PC-9 (cell line): ENCODE data around the gene TXNDC16. TPM values are rescaled to one million over a fixed set of nuclear protein-coding genes. Genes with fewer than 3 reads are reported as not detected.
"Not testable (repeated sequence)": the region's sequence is repeated elsewhere in the genome, so short reads cannot be mapped to it uniquely, and the experiment has no call there.

ENCODE experiments used
- BruUV-seq: library from RNA; stranded (reverse); fragments of 400-500 nt; replicated peaks from 2 replicates; lab custom pipeline; 2021; lab: Mats Ljungman, UMichigan
- CTCF ChIA-PET: fragments of 300-600 bp; sonication (Branson Sonifier 250); formaldehyde crosslinking; loops from one replicate; lab custom pipeline; 2022; ENCODE audit warnings: antibody characterized with exemption; lab: Charles Lee
- POLR2A ChIA-PET: fragments of 300-600 bp; sonication (Branson Sonifier 250); formaldehyde crosslinking; loops from one replicate; lab custom pipeline; 2022; ENCODE audit warnings: antibody characterized with exemption; ENCODE audit not compliant: unreplicated experiment; lab: Charles Lee
- DNase-seq, 2 experiments: peaks; one replicate each; pipeline versions ENCODE4 v3.0.0 to v3.0.0-alpha.2; 2015 to 2022; ENCODE audit warnings: mixed read lengths in 1 of 2
- H2AFZ ChIP-seq: fragments of 200-600 bp; sonication (generic); 2 replicates; pipeline ENCODE4 v1.8.1; 2017; ENCODE audit warnings: antibody characterized with exemption
- H3F3A ChIP-seq: fragments of 200-600 bp; sonication (generic); 2 replicates; pipeline ENCODE4 v1.8.1; 2017; ENCODE audit warnings: antibody characterized with exemption, mild to moderate bottlenecking, low read depth; ENCODE audit not compliant: insufficient read depth
- H3K27ac ChIP-seq: fragments of 200-600 bp; sonication (generic); 2 replicates; pipeline ENCODE4 v1.6.1; 2016; ENCODE audit warnings: mixed run types
- H3K27me3 ChIP-seq: fragments of 200-600 bp; sonication (generic); 2 replicates; pipeline ENCODE4 v1.6.1; 2016; ENCODE audit warnings: low read depth, mixed run types; ENCODE audit not compliant: insufficient read depth
- H3K36me3 ChIP-seq: fragments of 200-600 bp; sonication (generic); 2 replicates; pipeline ENCODE4 v1.6.1; 2016; ENCODE audit warnings: low read depth, mixed run types
- H3K4me1 ChIP-seq: fragments of 200-600 bp; sonication (generic); replicated peaks from 2 replicates; pipeline ENCODE4 v1.6.1; 2016; ENCODE audit warnings: mixed run types; ENCODE audit not compliant: insufficient read depth
- H3K4me2 ChIP-seq: fragments of 200-600 bp; sonication (generic); 2 replicates; pipeline ENCODE4 v1.6.1; 2017; ENCODE audit warnings: mixed run types
- H3K4me3 ChIP-seq: fragments of 200-600 bp; sonication (generic); 2 replicates; pipeline ENCODE4 v1.6.1; 2016; ENCODE audit warnings: mixed run types
- H3K79me2 ChIP-seq: fragments of 200-600 bp; sonication (generic); 2 replicates; pipeline ENCODE4 v1.6.1; 2017; ENCODE audit warnings: low read depth, mixed run types
- H3K9me2 ChIP-seq: fragments of 200-600 bp; sonication (generic); 2 replicates; pipeline ENCODE4 v1.8.1; 2017; ENCODE audit warnings: mild to moderate bottlenecking; ENCODE audit not compliant: insufficient read depth
- H3K9me3 ChIP-seq: fragments of 200-600 bp; sonication (generic); 2 replicates; pipeline ENCODE4 v1.8.1; 2016; ENCODE audit warnings: low read depth; ENCODE audit not compliant: insufficient read depth
- H4K20me1 ChIP-seq: fragments of 200-600 bp; sonication (generic); 2 replicates; pipeline ENCODE4 v1.8.1; 2017; ENCODE audit not compliant: insufficient read depth
- EZH2 ChIP-seq: fragments of 200-600 bp; sonication (generic); IDR thresholded peaks from 2 replicates; pipeline ENCODE4 v1.8.0; 2017; ENCODE audit warnings: antibody characterized with exemption, low read depth
- intact Hi-C: fragments of 100-400 bp; cut with micrococcal nuclease; formaldehyde crosslinking; loops from one replicate; pipeline ENCODE4 v1.10.0; 2022; ENCODE audit not compliant: unreplicated experiment
- total RNA-seq: library from RNA; stranded (reverse); gene quantifications from 2 replicates; pipeline ENCODE4 v1.2.3, GENCODE V29; 2021
- TF ChIP-seq, protein P1 (sequence below): fragments of 200-600 bp; sonication (generic); conservative IDR thresholded peaks from 2 replicates; pipeline ENCODE4 v1.6.1; 2017; ENCODE audit warnings: mixed run types, antibody characterized with exemption, mild to moderate bottlenecking, moderate library complexity

Gene TXNDC16
- total RNA-seq, 1 experiment from 2014 or later, result 5.7 TPM

DNA sequence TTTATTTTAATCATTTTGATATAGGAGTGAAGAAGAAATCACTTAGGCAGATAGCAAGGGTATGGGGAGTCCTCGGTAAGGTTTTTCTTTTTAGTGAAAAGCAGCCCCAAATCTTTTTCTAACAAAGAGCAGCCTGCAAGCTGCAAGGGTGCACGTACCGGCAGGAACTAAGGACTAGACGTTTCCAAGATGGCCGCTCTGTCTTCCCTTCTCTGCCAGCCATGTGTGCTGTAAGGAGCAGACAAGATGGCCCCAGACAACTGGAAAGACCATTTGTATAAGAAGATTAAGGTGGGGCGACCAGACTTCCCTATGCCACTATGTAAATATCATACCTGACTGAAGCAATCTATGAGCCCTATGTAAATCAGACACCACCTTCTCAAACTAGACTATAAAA is 79.6 kb downstream of the TXNDC16 start:
- no peaks in the 10 kb centered on the region for H3K36me3 ChIP-seq
- no peaks in the 10 kb centered on the region for H3K9me2 ChIP-seq
- no peak overlapping the region for H2AFZ ChIP-seq
- TF ChIP-seq, protein P1, sequence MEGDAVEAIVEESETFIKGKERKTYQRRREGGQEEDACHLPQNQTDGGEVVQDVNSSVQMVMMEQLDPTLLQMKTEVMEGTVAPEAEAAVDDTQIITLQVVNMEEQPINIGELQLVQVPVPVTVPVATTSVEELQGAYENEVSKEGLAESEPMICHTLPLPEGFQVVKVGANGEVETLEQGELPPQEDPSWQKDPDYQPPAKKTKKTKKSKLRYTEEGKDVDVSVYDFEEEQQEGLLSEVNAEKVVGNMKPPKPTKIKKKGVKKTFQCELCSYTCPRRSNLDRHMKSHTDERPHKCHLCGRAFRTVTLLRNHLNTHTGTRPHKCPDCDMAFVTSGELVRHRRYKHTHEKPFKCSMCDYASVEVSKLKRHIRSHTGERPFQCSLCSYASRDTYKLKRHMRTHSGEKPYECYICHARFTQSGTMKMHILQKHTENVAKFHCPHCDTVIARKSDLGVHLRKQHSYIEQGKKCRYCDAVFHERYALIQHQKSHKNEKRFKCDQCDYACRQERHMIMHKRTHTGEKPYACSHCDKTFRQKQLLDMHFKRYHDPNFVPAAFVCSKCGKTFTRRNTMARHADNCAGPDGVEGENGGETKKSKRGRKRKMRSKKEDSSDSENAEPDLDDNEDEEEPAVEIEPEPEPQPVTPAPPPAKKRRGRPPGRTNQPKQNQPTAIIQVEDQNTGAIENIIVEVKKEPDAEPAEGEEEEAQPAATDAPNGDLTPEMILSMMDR, result no peak
- no peak for TF ChIP-seq EZH2
- H3K27ac ChIP-seq, result no peak overlapping the region
- ChIA-PET POLR2A (no interaction called here), CTCF (interaction anchor here (0.7 kb wide), 1 partner anchor 102 kb away, joined by 8 read pairs; no protein-coding TSS in a partner anchor)
- no peaks in the 10 kb centered on the region for H3K9me3 ChIP-seq
- H3K79me2 ChIP-seq, result no peaks in the 10 kb centered on the region
- no peaks in the 10 kb centered on the region for H3F3A ChIP-seq
- H3K4me2 ChIP-seq, result no peak overlapping the region
- DNase-seq, result no peak
- H3K4me1 ChIP-seq, result no peaks in the 10 kb centered on the region
- H3K27me3 ChIP-seq, result no peaks in the 10 kb centered on the region
- intact Hi-C loops, result loop anchor here (1.0 to 10.0 kb wide), 3 partner anchors 173 to 475 kb away; no protein-coding TSS in a partner anchor
- BruUV-seq, result no TSS peak
- no peak overlapping the region for H3K4me3 ChIP-seq
- H4K20me1 ChIP-seq, result no peaks in the 10 kb centered on the region

DNA sequence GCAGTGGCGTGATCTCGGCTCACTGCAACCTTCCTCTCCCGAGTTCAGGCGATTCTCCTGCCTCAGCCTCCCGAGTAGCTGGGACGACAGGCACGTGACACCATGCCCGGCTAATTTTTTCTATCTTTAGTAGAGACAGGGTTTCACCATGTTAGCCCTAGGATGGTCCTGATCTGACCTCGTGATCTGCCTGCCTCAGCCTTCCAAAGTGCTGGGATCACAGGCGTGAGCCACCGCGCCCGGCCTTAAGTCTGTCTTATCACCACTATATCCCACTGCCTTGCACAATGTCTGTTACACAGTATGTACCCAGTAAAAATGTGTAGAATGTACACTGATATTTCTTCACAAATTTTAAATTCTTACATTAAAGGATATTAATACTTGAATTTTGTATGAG is 80.1 kb downstream of the TXNDC16 start:
- H3K79me2 ChIP-seq, H3K9me3 ChIP-seq, H3K9me2 ChIP-seq, H3K27ac ChIP-seq, H2AFZ ChIP-seq, POLR2A ChIA-PET, H3K27me3 ChIP-seq, H3K36me3 ChIP-seq, BruUV-seq, H3K4me1 ChIP-seq, H3K4me3 ChIP-seq, H3K4me2 ChIP-seq, H4K20me1 ChIP-seq, H3F3A ChIP-seq, DNase-seq: not testable (repeated sequence)
- CTCF ChIA-PET, result interaction anchor here (0.7 kb wide), 1 partner anchor 102 kb away, joined by 8 read pairs; no protein-coding TSS in a partner anchor
- intact Hi-C loops, result loop anchor here (5.0 to 10.0 kb wide), 2 partner anchors 337 to 475 kb away; no protein-coding TSS in a partner anchor

DNA sequence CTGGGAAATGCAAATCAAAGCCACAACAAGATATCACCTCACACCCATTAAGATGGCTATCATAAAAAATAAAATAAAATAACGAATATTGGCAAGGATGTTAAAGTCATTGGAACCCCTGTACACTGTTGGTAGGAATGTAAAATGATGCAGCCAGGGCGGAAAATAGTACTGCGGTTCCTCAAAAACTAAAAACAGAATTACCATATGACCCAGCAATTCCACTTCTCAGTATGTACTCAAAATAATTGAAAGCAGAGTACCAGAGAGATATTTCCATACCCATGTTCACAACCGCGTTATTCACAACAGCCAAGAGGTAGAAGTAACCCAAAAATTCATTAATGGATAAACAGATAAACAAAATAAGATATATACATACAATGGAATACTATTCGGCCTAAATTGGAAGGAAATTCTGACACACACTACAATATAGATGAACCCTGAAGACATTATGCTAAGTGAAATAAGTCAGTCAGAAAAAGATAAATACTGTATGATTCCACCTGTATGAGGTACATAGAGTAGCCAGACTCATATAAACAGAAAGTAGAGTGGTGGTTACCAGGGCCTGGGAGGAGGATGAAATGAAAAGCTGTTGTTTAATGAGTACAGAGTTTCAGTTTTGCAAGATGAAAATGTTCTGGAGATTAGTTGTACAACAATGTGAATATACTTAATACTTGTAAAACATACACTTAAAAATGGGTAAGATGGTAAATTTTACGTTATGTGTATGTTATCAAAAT is 84.6 kb downstream of the TXNDC16 start:
- Histone ChIP-seq H2AFZ (no peak overlapping the region), H3K9me2 (no peaks in the 10 kb centered on the region), H3F3A (no peaks in the 10 kb centered on the region), H3K27ac (no peak overlapping the region), H3K4me3 (no peak overlapping the region), H3K36me3 (no peaks in the 10 kb centered on the region), H4K20me1 (no peaks in the 10 kb centered on the region), H3K9me3 (peaks cover 5% of the 10 kb centered on the region), H3K4me1 (no peaks in the 10 kb centered on the region), H3K79me2 (no peaks in the 10 kb centered on the region), H3K4me2 (no peak overlapping the region), H3K27me3 (no peaks in the 10 kb centered on the region)
- CTCF ChIA-PET, result no interaction called here
- no peak for DNase-seq
- no TSS peak for BruUV-seq
- POLR2A ChIA-PET, result no interaction called here
- intact Hi-C loops, result no loop called here
- TF ChIP-seq EZH2, result no peak
- TF ChIP-seq, protein P1, result no peak
